Prostate gland (tissue), 2 donors: Measurements from ENCODE around the gene SESN1.

ENCODE experiments used
- POLR2A ChIP-seq: fragments of 450-650 bp; IDR thresholded peaks from one replicate; pipeline ENCODE4 v1.6.1; 2016; ENCODE audit warnings: antibody characterized with exemption, mild to moderate bottlenecking
- TF ChIP-seq, protein P1 (sequence below), 4 experiments: fragments of 200-600 bp in 2 of 4; fragments of 450-650 bp in 2 of 4; sonication (generic) in 2 of 4; IDR thresholded peaks; 1 replicate in 3 of 4; 2 replicates in 1 of 4; pipeline ENCODE4 v1.5.1; 2016 to 2019; ENCODE audit warnings: antibody characterized with exemption in 4 of 4, mild to moderate bottlenecking in 2 of 4, moderate library complexity in 2 of 4

- TF ChIP-seq, protein P1, sequence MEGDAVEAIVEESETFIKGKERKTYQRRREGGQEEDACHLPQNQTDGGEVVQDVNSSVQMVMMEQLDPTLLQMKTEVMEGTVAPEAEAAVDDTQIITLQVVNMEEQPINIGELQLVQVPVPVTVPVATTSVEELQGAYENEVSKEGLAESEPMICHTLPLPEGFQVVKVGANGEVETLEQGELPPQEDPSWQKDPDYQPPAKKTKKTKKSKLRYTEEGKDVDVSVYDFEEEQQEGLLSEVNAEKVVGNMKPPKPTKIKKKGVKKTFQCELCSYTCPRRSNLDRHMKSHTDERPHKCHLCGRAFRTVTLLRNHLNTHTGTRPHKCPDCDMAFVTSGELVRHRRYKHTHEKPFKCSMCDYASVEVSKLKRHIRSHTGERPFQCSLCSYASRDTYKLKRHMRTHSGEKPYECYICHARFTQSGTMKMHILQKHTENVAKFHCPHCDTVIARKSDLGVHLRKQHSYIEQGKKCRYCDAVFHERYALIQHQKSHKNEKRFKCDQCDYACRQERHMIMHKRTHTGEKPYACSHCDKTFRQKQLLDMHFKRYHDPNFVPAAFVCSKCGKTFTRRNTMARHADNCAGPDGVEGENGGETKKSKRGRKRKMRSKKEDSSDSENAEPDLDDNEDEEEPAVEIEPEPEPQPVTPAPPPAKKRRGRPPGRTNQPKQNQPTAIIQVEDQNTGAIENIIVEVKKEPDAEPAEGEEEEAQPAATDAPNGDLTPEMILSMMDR (IDR thresholded peaks at IDR 0.05), result no peak
- no peak for TF ChIP-seq POLR2A
These were observed 54.9 kb downstream of the SESN1 start for GRCh38 chr6:109039795-109040194.
